K562 (cell line): ENCODE data around the gene SMARCA4. TPM values are rescaled to one million over a fixed set of nuclear protein-coding genes. Genes with fewer than 3 reads are reported as not detected.

Experiments used
- CC2D1A ChIP-seq: fragments of 450-650 bp; IDR thresholded peaks from 2 replicates; pipeline ENCODE4 v1.6.1; 2017; ENCODE audit warnings: mild to moderate bottlenecking
- CREBBP ChIP-seq: IDR thresholded peaks from one replicate; pipeline ENCODE4 v1.6.1; 2012; ENCODE audit warnings: low read depth, mild to moderate bottlenecking, control low read depth, inconsistent platforms, low read length
- CSDE1 ChIP-seq, 2 experiments: fragments of 450-650 bp; IDR thresholded peaks; 2 replicates each; pipeline ENCODE4 v1.6.1; 2016; ENCODE audit warnings: mild to moderate bottlenecking in 1 of 2
- E2F5 ChIP-seq: sonication (generic); formaldehyde crosslinking; IDR thresholded peaks from 2 replicates; pipeline ENCODE4 v1.8.0; 2022; ENCODE audit warnings: mild to moderate bottlenecking, missing genetic modification reagents
- GATA2 ChIP-seq: sonication (generic); formaldehyde crosslinking; IDR thresholded peaks from 2 replicates; pipeline ENCODE4 v1.4.0; 2020; ENCODE audit warnings: mild to moderate bottlenecking, missing genetic modification reagents
- HMGN3 ChIP-seq: IDR thresholded peaks from 2 replicates; pipeline ENCODE4 v1.6.1; 2011; ENCODE audit warnings: borderline replicate concordance, low read depth, mild to moderate bottlenecking, mixed read lengths, low read length; ENCODE audit not compliant: insufficient read length; ENCODE audit errors: extremely low read depth
- JUN ChIP-seq, 2 experiments: sonication (generic) in 1 of 2; formaldehyde crosslinking in 1 of 2; IDR thresholded peaks; 2 replicates each; pipeline versions ENCODE4 v1.6.1 to v1.8.0; 2012 to 2022; ENCODE audit warnings: borderline replicate concordance in 2 of 2, mild to moderate bottlenecking in 2 of 2, improper control_type of control experiment in 1 of 2, low read depth in 1 of 2, low read length in 1 of 2, missing genetic modification reagents in 1 of 2
- KDM4B ChIP-seq, 2 experiments: fragments of 450-650 bp in 1 of 2; sonication (generic) in 1 of 2; IDR thresholded peaks; 2 replicates each; pipeline ENCODE4 v1.6.1; 2016 to 2017; ENCODE audit warnings: borderline replicate concordance in 2 of 2, antibody characterized with exemption in 1 of 2, low read depth in 1 of 2, mild to moderate bottlenecking in 1 of 2
- MYNN ChIP-seq, 2 experiments: sonication (generic); formaldehyde crosslinking in 1 of 2; IDR thresholded peaks; 2 replicates each; pipeline versions ENCODE4 v1.5.0 to v1.6.1; 2016 to 2020; ENCODE audit warnings: antibody characterized with exemption in 1 of 2, missing genetic modification reagents in 1 of 2
- POLR2A ChIP-seq: fragments of 450-650 bp; conservative IDR thresholded peaks from 2 replicates; pipeline ENCODE4 v1.6.1; 2016
- RBFOX2 ChIP-seq: fragments of 200-400 bp; formaldehyde crosslinking; IDR thresholded peaks from 2 replicates; pipeline ENCODE4 v1.6.1; 2017; ENCODE audit warnings: low read depth, mild to moderate bottlenecking, low read length, moderate library complexity
- RBM22 ChIP-seq: fragments of 200-400 bp; formaldehyde crosslinking; IDR thresholded peaks from 2 replicates; pipeline ENCODE4 v1.6.1; 2018; ENCODE audit warnings: low read length, low read depth; ENCODE audit not compliant: poor library complexity, severe bottlenecking
- RFX1 ChIP-seq: fragments of 450-650 bp; IDR thresholded peaks from 2 replicates; pipeline ENCODE4 v1.6.1; 2016; ENCODE audit warnings: mild to moderate bottlenecking, moderate library complexity
- SAFB ChIP-seq: fragments of 200-400 bp; formaldehyde crosslinking; IDR thresholded peaks from 2 replicates; pipeline ENCODE4 v1.6.1; 2017; ENCODE audit warnings: low read depth, low read length, borderline replicate concordance
- SRSF1 ChIP-seq: fragments of 200-400 bp; formaldehyde crosslinking; IDR thresholded peaks from 2 replicates; pipeline ENCODE4 v1.6.1; 2017; ENCODE audit warnings: mild to moderate bottlenecking, low read depth, low read length, moderate library complexity
- YBX1 ChIP-seq: fragments of 450-650 bp; IDR thresholded peaks from 2 replicates; pipeline ENCODE4 v1.7.1; 2016; ENCODE audit warnings: mild to moderate bottlenecking
- ZNF316 ChIP-seq: fragments of 450-650 bp; IDR thresholded peaks from 2 replicates; pipeline ENCODE4 v1.6.1; 2016
- ZNF507 ChIP-seq: conservative IDR thresholded peaks from 2 replicates; pipeline ENCODE4 v1.6.1; 2017; ENCODE audit warnings: missing genetic modification characterization, missing compliant biosample characterization
- ZNF740 ChIP-seq, 3 experiments: fragments of 200-800 bp in 1 of 3; sonication (Bioruptor generic) in 1 of 3; sonication (generic) in 1 of 3; formaldehyde crosslinking in 1 of 3; IDR thresholded peaks; 2 replicates each; pipeline versions ENCODE4 v1.6.1 to v1.8.0; 2016 to 2022; ENCODE audit warnings: mild to moderate bottlenecking in 2 of 3, missing compliant biosample characterization in 2 of 3, missing genetic modification characterization in 2 of 3, missing genetic modification reagents in 1 of 3
- ZNF780A ChIP-seq: fragments of 250-450 bp; sonication (Bioruptor Pico); IDR thresholded peaks from 2 replicates; pipeline ENCODE4 v1.5.0; 2021; ENCODE audit warnings: mild to moderate bottlenecking
- polyA plus RNA-seq, 8 experiments: library from polyadenylated mRNA; depleted of rRNA in 4 of 8; stranded (reverse) in 5 of 8; unstranded in 3 of 8; fragments of >200 nt; fragmentation: Nextera tagmentation in 2 of 8; fragmentation: Illumina TruSeq in 1 of 8; extraction: Ambion mirVana in 2 of 8; extraction: Trizol in 1 of 8; gene quantifications; 2 replicates each; pipeline versions ENCODE4 v1.2.1 to v1.2.3, GENCODE V29; 2011 to 2014; ENCODE audit warnings: inconsistent platforms in 1 of 8, missing spikeins in 1 of 8
- total RNA-seq, 7 experiments: library from RNA; depleted of rRNA in 6 of 7; stranded (reverse); fragments of >200 nt in 6 of 7; fragmentation: Illumina TruSeq in 2 of 7; extraction: Trizol in 2 of 7; gene quantifications; 2 replicates each; pipeline versions ENCODE4 v1.2.1 to v1.2.3, GENCODE V29; 2011 to 2021; ENCODE audit warnings: low replicate concordance in 1 of 7
- TF ChIP-seq, protein P1 (sequence below): fragments of 450-650 bp; IDR thresholded peaks from 2 replicates; pipeline ENCODE4 v1.6.1; 2017; ENCODE audit warnings: mild to moderate bottlenecking, moderate library complexity
- TF ChIP-seq, protein P2 (sequence below): fragments of 450-650 bp; formaldehyde crosslinking; IDR thresholded peaks from 2 replicates; pipeline ENCODE4 v1.4.0; 2022; ENCODE audit warnings: mild to moderate bottlenecking, moderate library complexity

SMARCA4 gene
- total and polyA plus RNA-seq, 9 of the 15 experiments (the other 6 are each of a cell fraction or from before 2014, with no cell fraction given): 19.3 to 207 (median 52.1) TPM

DNA sequence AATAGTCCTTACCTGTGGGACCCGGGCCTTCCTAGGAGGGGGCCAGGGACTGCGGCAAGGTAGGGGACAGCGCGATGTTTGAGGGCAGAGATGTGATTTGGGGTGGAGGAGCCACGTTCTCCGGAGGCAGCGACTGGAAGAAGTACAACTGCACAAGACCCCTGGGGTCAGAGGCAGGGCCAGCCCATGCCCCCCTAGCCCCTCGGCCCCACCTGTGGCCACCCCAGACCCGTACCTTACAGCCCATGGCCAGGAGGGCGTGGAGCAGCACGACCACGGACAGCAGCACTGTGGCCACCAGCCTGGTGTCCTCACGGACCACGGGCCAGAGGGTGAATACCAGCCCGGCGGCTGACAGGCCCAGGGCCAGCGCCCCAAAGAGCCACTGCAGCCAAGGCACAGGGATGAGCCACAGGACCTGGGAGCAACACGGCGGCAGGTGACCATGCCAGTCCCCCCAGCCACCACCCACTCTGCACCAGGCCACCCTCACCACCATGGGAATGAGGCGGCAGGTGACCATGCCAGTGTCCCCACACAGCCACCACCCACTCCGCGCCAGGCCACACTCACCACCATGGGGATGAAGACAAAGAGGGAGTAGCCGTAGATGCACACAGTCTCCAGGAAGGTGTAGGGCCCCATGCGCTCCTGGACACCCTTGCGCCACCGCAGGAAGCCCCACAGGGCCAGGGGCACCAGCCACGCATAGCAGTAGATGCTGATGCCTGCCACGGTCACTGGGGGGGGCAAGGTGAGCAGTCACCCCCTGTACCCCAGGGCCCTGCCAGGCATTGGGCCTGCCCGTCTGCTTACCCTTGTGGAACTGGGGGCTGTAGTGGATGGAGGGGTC lies 37.3 kb upstream of the SMARCA4 start (continued):
- TF ChIP-seq, protein P1, sequence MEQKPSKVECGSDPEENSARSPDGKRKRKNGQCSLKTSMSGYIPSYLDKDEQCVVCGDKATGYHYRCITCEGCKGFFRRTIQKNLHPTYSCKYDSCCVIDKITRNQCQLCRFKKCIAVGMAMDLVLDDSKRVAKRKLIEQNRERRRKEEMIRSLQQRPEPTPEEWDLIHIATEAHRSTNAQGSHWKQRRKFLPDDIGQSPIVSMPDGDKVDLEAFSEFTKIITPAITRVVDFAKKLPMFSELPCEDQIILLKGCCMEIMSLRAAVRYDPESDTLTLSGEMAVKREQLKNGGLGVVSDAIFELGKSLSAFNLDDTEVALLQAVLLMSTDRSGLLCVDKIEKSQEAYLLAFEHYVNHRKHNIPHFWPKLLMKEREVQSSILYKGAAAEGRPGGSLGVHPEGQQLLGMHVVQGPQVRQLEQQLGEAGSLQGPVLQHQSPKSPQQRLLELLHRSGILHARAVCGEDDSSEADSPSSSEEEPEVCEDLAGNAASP: no peak
- TF ChIP-seq CC2D1A: no peak
- TF ChIP-seq CSDE1 (IDR thresholded peaks at IDR 0.05): no peak
- 0 out of 2 replicates have a peak, but pooled peaks have one; percentile 27 for TF ChIP-seq MYNN (IDR thresholded peaks at IDR 0.05)
- TF ChIP-seq MYNN (CRISPR knock-in tag; IDR thresholded peaks at IDR 0.05): no peak
- TF ChIP-seq E2F5 (CRISPR knock-in tag): no peak
- no peak for TF ChIP-seq GATA2 (CRISPR knock-in tag)
- no peak for TF ChIP-seq JUN (IDR thresholded peaks at IDR 0.05; ENCODE audit: borderline replicate concordance, low read depth, low read length)
- TF ChIP-seq JUN (CRISPR knock-in tag; IDR thresholded peaks at IDR 0.05; ENCODE audit: borderline replicate concordance): no peak
- TF ChIP-seq RBFOX2: peak; percentile 69
- TF ChIP-seq RFX1: no peak
- no peak for TF ChIP-seq SRSF1
- TF ChIP-seq, protein P2, sequence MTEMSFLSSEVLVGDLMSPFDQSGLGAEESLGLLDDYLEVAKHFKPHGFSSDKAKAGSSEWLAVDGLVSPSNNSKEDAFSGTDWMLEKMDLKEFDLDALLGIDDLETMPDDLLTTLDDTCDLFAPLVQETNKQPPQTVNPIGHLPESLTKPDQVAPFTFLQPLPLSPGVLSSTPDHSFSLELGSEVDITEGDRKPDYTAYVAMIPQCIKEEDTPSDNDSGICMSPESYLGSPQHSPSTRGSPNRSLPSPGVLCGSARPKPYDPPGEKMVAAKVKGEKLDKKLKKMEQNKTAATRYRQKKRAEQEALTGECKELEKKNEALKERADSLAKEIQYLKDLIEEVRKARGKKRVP (CRISPR knock-in tag): no peak
- no peak for TF ChIP-seq KDM4B (IDR thresholded peaks at IDR 0.05; ENCODE audit: borderline replicate concordance in 2 of 2, low read depth in 1 of 2)
- no peak for TF ChIP-seq ZNF507
- TF ChIP-seq YBX1: no peak
- TF ChIP-seq POLR2A: 0 out of 2 replicates have a peak, but pooled peaks have one; percentile 32
- no peak for TF ChIP-seq CREBBP
- no peak for TF ChIP-seq SAFB
- TF ChIP-seq HMGN3: peak; percentile 9
- no peak for TF ChIP-seq ZNF316
- TF ChIP-seq RBM22: peak; percentile 87
- TF ChIP-seq ZNF740 (CRISPR knock-in tag; IDR thresholded peaks at IDR 0.05): 0 out of 2 replicates have a peak, but pooled peaks have one; percentile 24
- no peak for TF ChIP-seq ZNF740 (tag; IDR thresholded peaks at IDR 0.05)
- TF ChIP-seq ZNF780A (CRISPR knock-in tag): no peak
